A549 (cell line): ENCODE results near the gene MYBPC1. TPM values are rescaled to one million over a fixed set of nuclear protein-coding genes. Genes with fewer than 3 reads are reported as not detected.
"Not testable (repeated sequence)": the region's sequence is repeated elsewhere in the genome, so short reads cannot be mapped to it uniquely, and the experiment has no call there.

ENCODE experiments used
- ATAC-seq, 2 experiments: fragments of 200-7000 bp in 1 of 2; fragments of >200 bp in 1 of 2; cut with Nextera tagmentation in 1 of 2; cut with Tn5 transposase in 1 of 2; 3 replicates each; pipeline versions ENCODE4 v1.8.0 to v1.9.1; 2018 to 2020; ENCODE audit warnings: mild to moderate bottlenecking in 1 of 2, moderate library complexity in 1 of 2
- CTCF ChIA-PET: fragments of 300-600 bp; sonication (Branson Sonifier 250); formaldehyde crosslinking; extraction: SDS; loops from one replicate; lab custom pipeline; 2021; ENCODE audit warnings: antibody characterized with exemption, inconsistent platforms; lab: Yijun Ruan, JAX
- POLR2A ChIA-PET: fragments of 350-600 bp; formaldehyde crosslinking; extraction: SDS; loops from one replicate; lab custom pipeline; 2021; ENCODE audit warnings: antibody characterized with exemption, inconsistent platforms; lab: Yijun Ruan, JAX
- DNase-seq, 2 experiments: peaks; one replicate each; pipeline versions ENCODE4 v3.0.0 to v3.0.0-alpha.2; 2011 to 2016; ENCODE audit warnings: low read depth in 1 of 2, low spot score in 1 of 2
- FAIRE-seq: peaks from 2 replicates; lab custom pipeline; 2011; peaks lifted over from hg19 to GRCh38; lab: Jason Lieb, UNC
- H3K27ac ChIP-seq, 2 experiments: fragments of >200 bp; sonication (Bioruptor Twin); formaldehyde crosslinking; 3 replicates each; pipeline ENCODE4 v1.5.1; 2016 to 2017
- H3K4me1 ChIP-seq: fragments of >200 bp; sonication (Bioruptor Twin); formaldehyde crosslinking; 3 replicates; pipeline ENCODE4 v1.6.1; 2016
- H3K4me2 ChIP-seq: fragments of >200 bp; sonication (Bioruptor Twin); formaldehyde crosslinking; 3 replicates; pipeline ENCODE4 v1.6.1; 2016
- H3K4me3 ChIP-seq: fragments of >200 bp; sonication (Bioruptor Twin); formaldehyde crosslinking; 3 replicates; pipeline ENCODE4 v1.5.1; 2016
- H3K9me3 ChIP-seq: fragments of >200 bp; sonication (Bioruptor Twin); formaldehyde crosslinking; 3 replicates; pipeline ENCODE4 v1.6.1; 2016
- ATOH8 ChIP-seq: fragments of 250-450 bp; sonication (Bioruptor Pico); IDR thresholded peaks from 2 replicates; pipeline ENCODE4 v1.5.0; 2020; ENCODE audit warnings: low read depth, mild to moderate bottlenecking, moderate library complexity
- BCL3 ChIP-seq: fragments of >200 bp; sonication (Bioruptor Twin); formaldehyde crosslinking; IDR thresholded peaks from 3 replicates; pipeline ENCODE4 v1.6.1; 2016
- BHLHE40 ChIP-seq: IDR thresholded peaks from 2 replicates; pipeline ENCODE4 v1.6.1; 2012; ENCODE audit warnings: low read depth, low read length, inconsistent platforms
- CBX8 ChIP-seq: fragments of 200-600 bp; sonication (generic); IDR thresholded peaks from 2 replicates; pipeline ENCODE4 v1.6.1; 2016
- CEBPB ChIP-seq, 2 experiments: fragments of >200 bp in 1 of 2; sonication (Bioruptor Twin) in 1 of 2; formaldehyde crosslinking in 1 of 2; IDR thresholded peaks; 2 replicates each; pipeline ENCODE4 v1.6.1; 2012 to 2016
- CHD4 ChIP-seq: fragments of 200-600 bp; sonication (generic); IDR thresholded peaks from 2 replicates; pipeline ENCODE4 v1.6.1; 2016; ENCODE audit warnings: antibody characterized with exemption, mild to moderate bottlenecking, borderline replicate concordance
- E2F6 ChIP-seq: IDR thresholded peaks from 2 replicates; pipeline ENCODE4 v1.6.1; 2012; ENCODE audit warnings: low read depth, borderline replicate concordance
- ELK1 ChIP-seq: fragments of 150-350 bp; IDR thresholded peaks from 2 replicates; pipeline ENCODE4 v1.6.1; 2014; ENCODE audit warnings: low read depth, mild to moderate bottlenecking, low read length
- HES2 ChIP-seq: fragments of >200 bp; sonication (Bioruptor Twin); formaldehyde crosslinking; IDR thresholded peaks from 2 replicates; pipeline ENCODE4 v1.6.1; 2016
- JUN ChIP-seq, 2 experiments: fragments of >200 bp; sonication (Bioruptor Twin); formaldehyde crosslinking; IDR thresholded peaks; 2 replicates in 1 of 2; 3 replicates in 1 of 2; pipeline ENCODE4 v1.6.1; 2016 to 2017
- KDM1A ChIP-seq: fragments of 200-600 bp; sonication (generic); IDR thresholded peaks from 2 replicates; pipeline ENCODE4 v1.6.1; 2016; ENCODE audit warnings: low read depth, mild to moderate bottlenecking
- MAX ChIP-seq: IDR thresholded peaks from 2 replicates; pipeline ENCODE4 v1.6.1; 2012
- MAZ ChIP-seq: fragments of 150-350 bp; IDR thresholded peaks from 2 replicates; pipeline ENCODE4 v1.6.1; 2014; ENCODE audit warnings: antibody characterized with exemption, low read depth, low read length, borderline replicate concordance
- MYC ChIP-seq: IDR thresholded peaks from 2 replicates; pipeline ENCODE4 v1.6.1; 2012; ENCODE audit warnings: mild to moderate bottlenecking, inconsistent platforms, low read length, improper control_type of control experiment, borderline replicate concordance
- NR3C1 ChIP-seq: fragments of >200 bp; sonication (Bioruptor Twin); formaldehyde crosslinking; IDR thresholded peaks from 3 replicates; pipeline ENCODE4 v1.6.1; 2017
- PBX3 ChIP-seq: IDR thresholded peaks from 2 replicates; pipeline ENCODE4 v1.6.1; 2012
- SREBF2 ChIP-seq: fragments of 450-650 bp; IDR thresholded peaks from 2 replicates; pipeline ENCODE4 v1.6.1; 2014; ENCODE audit warnings: mild to moderate bottlenecking, moderate library complexity
- ZFP36 ChIP-seq: fragments of 450-650 bp; IDR thresholded peaks from 2 replicates; pipeline ENCODE4 v1.6.1; 2014; ENCODE audit warnings: borderline replicate concordance; ENCODE audit not compliant: partially characterized antibody
- WGBS: methylation state at CpG from one replicate; pipeline ENCODE4 v1.1.6; 2017; ENCODE audit errors: missing lambda C conversion rate; 5-methylcytosine and 5-hydroxymethylcytosine counted together
- polyA plus RNA-seq, 4 experiments: library from polyadenylated mRNA; depleted of rRNA in 3 of 4; stranded (reverse); fragments of >200 nt; fragmentation: RNase III in 1 of 4; extraction: RNeasy Plus Mini Kit Qiagen cat#74134 plus additional on column Dnase treatment in 1 of 4; gene quantifications; 2 replicates in 3 of 4; 3 replicates in 1 of 4; pipeline ENCODE4 v1.2.3, GENCODE V29; 2011 to 2017

The MYBPC1 gene
- polyA plus RNA-seq, 2 of the 4 experiments (the other 2 are of a cell fraction) = not detected

GRCh38 chr12:101681627-101682026 is 86.9 kb downstream of the MYBPC1 start:
- DNase-seq, POLR2A ChIA-PET, H3K27ac ChIP-seq, ATAC-seq, H3K4me2 ChIP-seq, H3K4me1 ChIP-seq, H3K9me3 ChIP-seq, FAIRE-seq, H3K4me3 ChIP-seq: not testable (repeated sequence)
- CTCF ChIA-PET = interaction anchor here (1.0 kb wide), 1 partner anchor 19 kb away, joined by 3 read pairs; no protein-coding TSS in a partner anchor
- WGBS = 59% methylated on average over 6 of the region's 6 CpGs

GRCh38 chr12:101685092-101685491 is 90.3 kb downstream of the MYBPC1 start:
- no peak overlapping the region for H3K4me3 ChIP-seq
- H3K27ac ChIP-seq = no peak overlapping the region
- 53% methylated on average over 1 of the region's 1 CpG for WGBS
- no peak overlapping the region for H3K4me2 ChIP-seq
- no peak for ATAC-seq
- CTCF ChIA-PET = no interaction called here
- POLR2A ChIA-PET = no interaction called here
- no peak for DNase-seq
- H3K4me1 ChIP-seq = peaks cover 6% of the 10 kb centered on the region; the same call in 1 of the 3 replicates
- no peak for FAIRE-seq
- H3K9me3 ChIP-seq = no peaks in the 10 kb centered on the region
- TF ChIP-seq MYC (no peak), HES2 (no peak), E2F6 (no peak), CEBPB (IDR thresholded peaks at IDR 0.05) (no peak), SREBF2 (no peak), KDM1A (no peak), CHD4 (no peak), BCL3 (no peak), JUN (IDR thresholded peaks at IDR 0.05) (no peak), NR3C1 (no peak), MAZ (no peak), CBX8 (no peak), ATOH8 (CRISPR knock-in tag) (no peak), BHLHE40 (no peak), PBX3 (no peak), ZFP36 (no peak)

GRCh38 chr12:101686176-101686575 is 91.4 kb downstream of the MYBPC1 start:
- Histone ChIP-seq H3K9me3 (no peaks in the 10 kb centered on the region), H3K27ac (no peak overlapping the region), H3K4me1 (peaks cover 6% of the 10 kb centered on the region; the same call in 1 of the 3 replicates)
- TF ChIP-seq BCL3 (no peak), MAX (no peak), ELK1 (no peak)
- TF ChIP-seq, all 56 proteins: peak for 0
- H3K4me2 ChIP-seq = no peak overlapping the region
- ChIA-PET POLR2A (no interaction called here), CTCF (no interaction called here)
- no peak for FAIRE-seq
- ATAC-seq = peak in 1 of 2 experiments; percentile 53; a peak in 1 of 6 replicates
- H3K4me3 ChIP-seq = no peak overlapping the region
- DNase-seq = no peak
- 89% methylated on average over 1 of the region's 1 CpG for WGBS
